Astrocyte (in vitro differentiated cells and primary cell): ENCODE results near the gene FKBP1A.

ENCODE experiments used
- EZH2 ChIP-seq: IDR thresholded peaks from 2 replicates; pipeline ENCODE4 v1.6.1; 2012; ENCODE audit warnings: mild to moderate bottlenecking, low read length, inconsistent platforms; ENCODE audit not compliant: insufficient read depth
- TF ChIP-seq, protein P1 (sequence below): IDR thresholded peaks from 2 replicates; pipeline ENCODE4 v1.5.1; 2011; ENCODE audit warnings: low read depth, mild to moderate bottlenecking, inconsistent platforms, low read length, moderate library complexity; ENCODE audit not compliant: insufficient read depth

DNA sequence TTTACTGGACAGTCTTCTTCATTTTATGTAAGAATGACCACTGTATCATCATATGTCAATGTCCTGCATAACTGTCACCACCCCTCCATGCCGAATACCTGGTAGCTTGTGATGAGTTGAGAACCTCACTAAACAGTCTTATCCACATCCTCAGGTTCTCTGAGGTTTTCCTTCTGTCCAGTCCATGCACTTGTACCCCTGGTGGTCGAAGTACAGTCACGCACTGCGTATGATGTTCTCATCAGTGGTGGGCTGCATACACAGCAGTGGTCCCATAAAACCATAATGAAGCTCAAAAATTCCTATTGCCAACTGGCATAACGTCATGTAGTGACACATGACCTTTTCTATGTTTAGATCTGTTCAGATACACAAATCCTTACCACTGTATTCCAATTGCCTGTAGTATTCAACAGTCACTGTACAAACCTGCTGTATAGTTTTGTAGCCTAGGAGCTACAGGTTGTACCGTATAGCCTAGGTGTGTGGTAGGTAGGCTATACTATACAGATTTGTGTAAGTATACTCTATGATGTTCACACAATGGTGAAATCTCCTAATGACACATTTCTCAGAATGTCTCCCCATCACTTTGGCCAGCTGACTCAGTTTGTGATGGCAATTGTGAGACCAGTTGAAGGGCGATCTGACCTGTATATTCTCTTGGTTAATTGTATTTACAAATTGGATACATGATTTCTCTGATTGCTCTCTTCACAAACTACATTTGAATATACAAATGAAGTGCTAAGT lies 32.6 kb downstream of the FKBP1A start:
- TF ChIP-seq, protein P1, sequence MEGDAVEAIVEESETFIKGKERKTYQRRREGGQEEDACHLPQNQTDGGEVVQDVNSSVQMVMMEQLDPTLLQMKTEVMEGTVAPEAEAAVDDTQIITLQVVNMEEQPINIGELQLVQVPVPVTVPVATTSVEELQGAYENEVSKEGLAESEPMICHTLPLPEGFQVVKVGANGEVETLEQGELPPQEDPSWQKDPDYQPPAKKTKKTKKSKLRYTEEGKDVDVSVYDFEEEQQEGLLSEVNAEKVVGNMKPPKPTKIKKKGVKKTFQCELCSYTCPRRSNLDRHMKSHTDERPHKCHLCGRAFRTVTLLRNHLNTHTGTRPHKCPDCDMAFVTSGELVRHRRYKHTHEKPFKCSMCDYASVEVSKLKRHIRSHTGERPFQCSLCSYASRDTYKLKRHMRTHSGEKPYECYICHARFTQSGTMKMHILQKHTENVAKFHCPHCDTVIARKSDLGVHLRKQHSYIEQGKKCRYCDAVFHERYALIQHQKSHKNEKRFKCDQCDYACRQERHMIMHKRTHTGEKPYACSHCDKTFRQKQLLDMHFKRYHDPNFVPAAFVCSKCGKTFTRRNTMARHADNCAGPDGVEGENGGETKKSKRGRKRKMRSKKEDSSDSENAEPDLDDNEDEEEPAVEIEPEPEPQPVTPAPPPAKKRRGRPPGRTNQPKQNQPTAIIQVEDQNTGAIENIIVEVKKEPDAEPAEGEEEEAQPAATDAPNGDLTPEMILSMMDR: peak; percentile 10
- no peak for TF ChIP-seq EZH2
